HEK293T (cell line): ENCODE results near the gene PSMD14.

Source experiments
- ARNT ChIP-seq: fragments of 450-650 bp; IDR thresholded peaks from 2 replicates; pipeline ENCODE4 v1.6.1; 2017; ENCODE audit warnings: mild to moderate bottlenecking
- BHLHE40 ChIP-seq: fragments of 450-650 bp; IDR thresholded peaks from 2 replicates; pipeline ENCODE4 v1.6.1; 2016; ENCODE audit warnings: mild to moderate bottlenecking, moderate library complexity, borderline replicate concordance
- ELF4 ChIP-seq: fragments of 450-650 bp; IDR thresholded peaks from 2 replicates; pipeline ENCODE4 v1.6.1; 2017; ENCODE audit warnings: antibody characterized with exemption
- FOXM1 ChIP-seq: fragments of 450-650 bp; IDR thresholded peaks from 2 replicates; pipeline ENCODE4 v1.6.1; 2017; ENCODE audit warnings: mild to moderate bottlenecking, borderline replicate concordance
- HDGF ChIP-seq: fragments of 450-650 bp; IDR thresholded peaks from 2 replicates; pipeline ENCODE4 v1.6.1; 2017; ENCODE audit warnings: antibody characterized with exemption, borderline replicate concordance
- NFRKB ChIP-seq: fragments of 450-650 bp; IDR thresholded peaks from 2 replicates; pipeline ENCODE4 v1.6.1; 2016; ENCODE audit warnings: mild to moderate bottlenecking, moderate library complexity
- SP1 ChIP-seq: fragments of 450-650 bp; IDR thresholded peaks from 2 replicates; pipeline ENCODE4 v1.6.1; 2017
- TARDBP ChIP-seq: fragments of 450-650 bp; IDR thresholded peaks from 2 replicates; pipeline ENCODE4 v1.6.1; 2016
- ZNF384 ChIP-seq: fragments of 450-650 bp; IDR thresholded peaks from 2 replicates; pipeline ENCODE4 v1.6.1; 2016
- TF ChIP-seq, protein P1 (sequence below): fragments of 450-650 bp; IDR thresholded peaks from 2 replicates; pipeline ENCODE4 v1.6.1; 2016

DNA sequence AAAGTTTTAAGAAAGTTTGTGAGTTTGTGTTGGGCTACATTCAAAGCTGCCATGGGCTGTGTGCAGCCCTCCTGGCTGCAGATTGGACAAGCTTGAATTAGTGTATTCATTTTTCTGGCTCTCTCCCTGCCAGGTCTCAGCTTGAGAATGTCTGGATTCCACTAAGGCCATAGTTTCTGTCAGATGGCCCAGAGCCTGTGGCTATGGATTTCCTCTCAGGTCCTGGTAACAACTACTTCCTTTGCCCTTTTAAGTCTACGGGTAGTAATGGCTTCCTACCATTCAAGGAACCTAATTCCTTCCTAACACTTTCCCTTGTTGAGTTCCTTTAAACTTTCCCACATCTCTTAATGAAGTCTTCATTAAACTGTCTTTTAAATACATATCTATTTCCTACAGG lies 24.3 kb upstream of the PSMD14 start:
- TF ChIP-seq BHLHE40: no peak
- TF ChIP-seq ZNF384: no peak
- TF ChIP-seq HDGF: no peak
- no peak for TF ChIP-seq FOXM1
- no peak for TF ChIP-seq TARDBP
- TF ChIP-seq, protein P1, sequence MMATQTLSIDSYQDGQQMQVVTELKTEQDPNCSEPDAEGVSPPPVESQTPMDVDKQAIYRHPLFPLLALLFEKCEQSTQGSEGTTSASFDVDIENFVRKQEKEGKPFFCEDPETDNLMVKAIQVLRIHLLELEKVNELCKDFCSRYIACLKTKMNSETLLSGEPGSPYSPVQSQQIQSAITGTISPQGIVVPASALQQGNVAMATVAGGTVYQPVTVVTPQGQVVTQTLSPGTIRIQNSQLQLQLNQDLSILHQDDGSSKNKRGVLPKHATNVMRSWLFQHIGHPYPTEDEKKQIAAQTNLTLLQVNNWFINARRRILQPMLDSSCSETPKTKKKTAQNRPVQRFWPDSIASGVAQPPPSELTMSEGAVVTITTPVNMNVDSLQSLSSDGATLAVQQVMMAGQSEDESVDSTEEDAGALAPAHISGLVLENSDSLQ: no peak
- TF ChIP-seq ELF4: no peak
- no peak for TF ChIP-seq ARNT
- TF ChIP-seq SP1: no peak
- TF ChIP-seq NFRKB: no peak
